GM18517 (cell line): ENCODE measurements around the gene PRPF4.
A peak's percentile ranks its signal among the peaks of the same experiment; 100 is the strongest.
"Not testable (repeated sequence)": the region's sequence is repeated elsewhere in the genome, so short reads cannot be mapped to it uniquely, and the experiment has no call there.

ENCODE experiments used
- ATAC-seq: cut with Tn5 transposase; IDR thresholded peaks from one replicate; pipeline ENCODE4 v1.9.1; 2021; ENCODE audit warnings: mild to moderate bottlenecking, moderate library complexity; ENCODE audit not compliant: unreplicated experiment

PRPF4 gene

GRCh38 chr9:113275157-113276131 lies at the start of gene PRPF4, which contains the start of gene CDC26:
Gene PRPF4, plus strand, starts transcription at chr9:113275658. Its CDS starts 86 bp downstream, at chr9:113275744.
Gene CDC26, minus strand, starts transcription at chr9:113275572. Its CDS starts 3,065 bp downstream, at chr9:113272507.
- peak; percentile 95 for ATAC-seq

GRCh38 chr9:113227436-113227835 lies 48.0 kb upstream of the PRPF4 start:
- no peak for ATAC-seq

GRCh38 chr9:113228130-113228665 lies 47.3 kb upstream of the PRPF4 start:
- ATAC-seq: no peak

GRCh38 chr9:113231701-113232100 lies 43.8 kb upstream of the PRPF4 start:
- ATAC-seq: no peak

- ATAC-seq: not testable (repeated sequence)
Measured at GRCh38 chr9:113235701-113236255, 39.7 kb upstream of the PRPF4 start.

GRCh38 chr9:113237026-113237425 lies 38.4 kb upstream of the PRPF4 start:
- ATAC-seq: no peak

- no peak for ATAC-seq
Measured at GRCh38 chr9:113238202-113238858, 37.1 kb upstream of the PRPF4 start.

- ATAC-seq: no peak
Measured at GRCh38 chr9:113238859-113239232, 36.6 kb upstream of the PRPF4 start.

GRCh38 chr9:113241161-113241560 lies 34.3 kb upstream of the PRPF4 start:
- ATAC-seq: no peak

GRCh38 chr9:113244556-113244955 lies 30.9 kb upstream of the PRPF4 start:
- no peak for ATAC-seq

- ATAC-seq: no peak
Measured at GRCh38 chr9:113245894-113246293, 29.6 kb upstream of the PRPF4 start.

GRCh38 chr9:113246928-113247327 lies 28.5 kb upstream of the PRPF4 start:
- no peak for ATAC-seq

- no peak for ATAC-seq
Measured at GRCh38 chr9:113247640-113248039, 27.8 kb upstream of the PRPF4 start.

- ATAC-seq: not testable (repeated sequence)
Measured at GRCh38 chr9:113249661-113250060, 25.8 kb upstream of the PRPF4 start.

- ATAC-seq: no peak
Measured at GRCh38 chr9:113250807-113251206, 24.7 kb upstream of the PRPF4 start.

- no peak for ATAC-seq
Measured at GRCh38 chr9:113254991-113255390, 20.5 kb upstream of the PRPF4 start.

- ATAC-seq: no peak
Measured at GRCh38 chr9:113255438-113255837, 20.0 kb upstream of the PRPF4 start.

GRCh38 chr9:113257863-113258262 lies 17.6 kb upstream of the PRPF4 start:
- ATAC-seq: no peak

- ATAC-seq: no peak
Measured at GRCh38 chr9:113258282-113258681, 17.2 kb upstream of the PRPF4 start.

- no peak for ATAC-seq
Measured at GRCh38 chr9:113261917-113262671, 13.4 kb upstream of the PRPF4 start.

GRCh38 chr9:113266174-113266573 lies 9.3 kb upstream of the PRPF4 start:
- ATAC-seq: no peak
